Liver (tissue), 9 donors: ENCODE data around the gene USP17L26. TPM values are rescaled to one million over a fixed set of nuclear protein-coding genes. Genes with fewer than 3 reads are reported as not detected.
A peak's percentile ranks its signal among the peaks of the same experiment; 100 is the strongest.
"Not testable (repeated sequence)": the region's sequence is repeated elsewhere in the genome, so short reads cannot be mapped to it uniquely, and the experiment has no call there.

Source experiments
- DNase-seq: peaks from one replicate; pipeline ENCODE4 v3.0.0-alpha.2; 2017; ENCODE audit warnings: low spot score
- H3K27ac ChIP-seq, 2 donors: one replicate each; pipeline ENCODE4 v1.7.0; 2013; ENCODE audit warnings: inconsistent platforms in 2 of 2, low read length in 2 of 2, control low read depth in 1 of 2, low read depth in 1 of 2, mild to moderate bottlenecking in 1 of 2
- H3K27me3 ChIP-seq, 4 donors: one replicate each; pipeline versions ENCODE4 v1.6.1 to v1.7.0; 2013; ENCODE audit warnings: low read length in 3 of 4, inconsistent platforms in 1 of 4, mild to moderate bottlenecking in 1 of 4, moderate library complexity in 1 of 4; ENCODE audit not compliant: control insufficient read depth in 4 of 4, insufficient read depth in 4 of 4
- H3K36me3 ChIP-seq, 4 donors: one replicate each; pipeline versions ENCODE4 v1.6.1 to v1.7.0; 2013; ENCODE audit warnings: low read length in 3 of 4, mild to moderate bottlenecking in 3 of 4, low read depth in 1 of 4, moderate library complexity in 1 of 4; ENCODE audit not compliant: control insufficient read depth in 4 of 4, insufficient read depth in 3 of 4
- H3K4me1 ChIP-seq, 4 donors: one replicate each; pipeline versions ENCODE4 v1.6.1 to v1.7.0; 2013; ENCODE audit warnings: low read length in 3 of 4, mild to moderate bottlenecking in 3 of 4, moderate library complexity in 1 of 4; ENCODE audit not compliant: control insufficient read depth in 4 of 4, insufficient read depth in 4 of 4
- H3K4me3 ChIP-seq, 3 donors: one replicate each; pipeline versions ENCODE4 v1.6.1 to v1.7.0; 2013; ENCODE audit warnings: low read length in 3 of 3, control low read depth in 1 of 3, low read depth in 1 of 3, mild to moderate bottlenecking in 1 of 3
- H3K9ac ChIP-seq, 2 donors: one replicate each; pipeline ENCODE4 v1.7.0; 2013; ENCODE audit warnings: low read length in 2 of 2, mild to moderate bottlenecking in 2 of 2, moderate library complexity in 2 of 2, control low read depth in 1 of 2, low read depth in 1 of 2
- H3K9me3 ChIP-seq, 4 donors: one replicate each; pipeline versions ENCODE4 v1.6.1 to v1.7.0; 2013; ENCODE audit warnings: low read length in 3 of 4; ENCODE audit not compliant: control insufficient read depth in 4 of 4
- CTCF ChIP-seq: fragments of 150-350 bp; IDR thresholded peaks from 2 replicates; pipeline ENCODE4 v1.5.1; 2017; ENCODE audit warnings: improper control_type of control experiment, low read depth, low read length; ENCODE audit not compliant: missing input control
- FOXA1 ChIP-seq: IDR thresholded peaks from 2 replicates; pipeline ENCODE4 v1.6.1; 2016; ENCODE audit warnings: antibody characterized with exemption
- RAD21 ChIP-seq, 2 donors: IDR thresholded peaks; 2 replicates each; pipeline ENCODE4 v1.6.1; 2016; ENCODE audit warnings: antibody characterized with exemption in 2 of 2, mild to moderate bottlenecking in 2 of 2
- RXRA ChIP-seq, 2 donors: IDR thresholded peaks; 2 replicates each; pipeline ENCODE4 v1.6.1; 2017 to 2018; ENCODE audit warnings: antibody characterized with exemption in 2 of 2, mild to moderate bottlenecking in 1 of 2
- YY1 ChIP-seq: IDR thresholded peaks from 2 replicates; pipeline ENCODE4 v1.6.1; 2016; ENCODE audit warnings: antibody characterized with exemption, mild to moderate bottlenecking
- WGBS: extraction: QIAGEN DNeasy Blood & Tissue Kit; methylation state at CpG from one replicate; pipeline ENCODE4 v1.1.7; 2013; 5-methylcytosine and 5-hydroxymethylcytosine counted together
- polyA plus RNA-seq, 2 donors: library from polyadenylated mRNA; stranded (reverse) in 1 of 2; unstranded in 1 of 2; fragments of 200-250 nt in 1 of 2; fragments of >200 nt in 1 of 2; fragmentation: Nextera tagmentation in 1 of 2; extraction: Ambion mirVana in 1 of 2; gene quantifications; one replicate each; pipeline versions ENCODE4 v1.2.1 to v1.2.3, GENCODE V29; 2013 to 2015
- total RNA-seq, 2 donors: library from RNA; depleted of rRNA; stranded (reverse); fragments of >200 nt; gene quantifications; one replicate each; pipeline ENCODE4 v1.2.3, GENCODE V29; 2014
- donor health status: healthy.
- donor health status: healthy.
- donor health status: healthy.
- donor health status: healthy.
- donor health status: healthy.

USP17L26 gene
- total and polyA plus RNA-seq, 4 donors, result not detected

GRCh38 chr4:9353338-9353737 is 18.9 kb downstream of the USP17L26 start, which contains the start of gene USP17L29:
USP17L29 (plus strand) TSS chr4:9353638; CDS start chr4:9353638, 0 bp downstream.
- not testable (repeated sequence) for H3K9me3 ChIP-seq, H3K36me3 ChIP-seq, H3K4me3 ChIP-seq, H3K27ac ChIP-seq, DNase-seq, H3K4me1 ChIP-seq, H3K9ac ChIP-seq, H3K27me3 ChIP-seq
- no CpG with 5 or more reads among the region's 15 CpGs for WGBS

- H3K4me3 ChIP-seq, H3K9me3 ChIP-seq, H3K27me3 ChIP-seq, H3K9ac ChIP-seq, H3K36me3 ChIP-seq, H3K4me1 ChIP-seq, H3K27ac ChIP-seq, DNase-seq: not testable (repeated sequence)
- WGBS, result no CpG with 5 or more reads among the region's 15 CpGs
These were observed 28.4 kb downstream of the USP17L26 start, which contains the start of gene USP17L30 for GRCh38 chr4:9362829-9363228. USP17L30 (plus strand) TSS chr4:9363129; CDS start chr4:9363129, 0 bp downstream.

GRCh38 chr4:9379881-9380280 is 45.4 kb downstream of the USP17L26 start:
- not testable (repeated sequence) for H3K9ac ChIP-seq, H3K27me3 ChIP-seq, H3K27ac ChIP-seq, H3K4me3 ChIP-seq, H3K4me1 ChIP-seq, H3K9me3 ChIP-seq, H3K36me3 ChIP-seq, DNase-seq
- 77% methylated on average over 1 of the region's 1 CpG for WGBS

GRCh38 chr4:9381012-9381534 is 46.6 kb downstream of the USP17L26 start:
- H3K9me3 ChIP-seq, H3K9ac ChIP-seq, H3K27ac ChIP-seq, H3K36me3 ChIP-seq, H3K4me1 ChIP-seq, H3K27me3 ChIP-seq: not testable (repeated sequence)
- peak; percentile 31 for TF ChIP-seq CTCF
- peak; percentile 42 to 66 for TF ChIP-seq RAD21 (IDR thresholded peaks at IDR 0.05)
- peak overlapping the region in 2 of 3 donors; percentile 32 to 39 for H3K4me3 ChIP-seq
- WGBS, result 28% methylated on average over 36 of the region's 36 CpGs
- DNase-seq, result peak; percentile 35

GRCh38 chr4:9384126-9384525 is 49.7 kb downstream of the USP17L26 start:
- Histone ChIP-seq H3K4me1 (peaks cover 0 to 3% (median 1%) of the 10 kb centered on the region in 4 donors), H3K4me3 (no peak overlapping the region), H3K9me3 (no peaks in the 10 kb centered on the region), H3K27me3 (no peaks in the 10 kb centered on the region), H3K36me3 (no peaks in the 10 kb centered on the region), H3K27ac (no peak overlapping the region), H3K9ac (no peak overlapping the region)
- 70% methylated on average over 1 of the region's 1 CpG for WGBS
- DNase-seq, result no peak
- no peak for TF ChIP-seq FOXA1
- no peak for TF ChIP-seq RXRA (IDR thresholded peaks at IDR 0.05)
- TF ChIP-seq YY1, result no peak

Other genes with a start within 250 kb of the USP17L26 start
- gene FAM90A26, start 164.2 kb upstream of the USP17L26 start, total RNA-seq, result not detected
- not detected for gene FAM90A26, start 164.2 kb upstream of the USP17L26 start, polyA plus RNA-seq
- not detected for gene USP17L10, start 124.0 kb upstream of the USP17L26 start, total RNA-seq
- gene USP17L10, start 124.0 kb upstream of the USP17L26 start, polyA plus RNA-seq, result not detected
- gene USP17L11, start 119.3 kb upstream of the USP17L26 start, total RNA-seq, result not detected
- not detected for gene USP17L11, start 119.3 kb upstream of the USP17L26 start, polyA plus RNA-seq
- not detected for gene USP17L12, start 114.5 kb upstream of the USP17L26 start, total RNA-seq
- gene USP17L12, start 114.5 kb upstream of the USP17L26 start, polyA plus RNA-seq, result not detected
- gene USP17L13, start 109.8 kb upstream of the USP17L26 start, total RNA-seq, result not detected
- gene USP17L13, start 109.8 kb upstream of the USP17L26 start, polyA plus RNA-seq, result not detected
- gene USP17L15, start 100.3 kb upstream of the USP17L26 start, total RNA-seq, result not detected
- gene USP17L15, start 100.3 kb upstream of the USP17L26 start, polyA plus RNA-seq, result not detected
- not detected for gene USP17L17, start 90.8 kb upstream of the USP17L26 start, total RNA-seq
- not detected for gene USP17L17, start 90.8 kb upstream of the USP17L26 start, polyA plus RNA-seq
- not detected for gene USP17L18, start 86.0 kb upstream of the USP17L26 start, total RNA-seq
- gene USP17L18, start 86.0 kb upstream of the USP17L26 start, polyA plus RNA-seq, result not detected
- gene USP17L19, start 81.3 kb upstream of the USP17L26 start, total RNA-seq, result not detected
- not detected for gene USP17L19, start 81.3 kb upstream of the USP17L26 start, polyA plus RNA-seq
- gene USP17L20, start 76.5 kb upstream of the USP17L26 start, total RNA-seq, result not detected
- not detected for gene USP17L20, start 76.5 kb upstream of the USP17L26 start, polyA plus RNA-seq
- gene USP17L21, start 71.8 kb upstream of the USP17L26 start, total RNA-seq, result not detected
- not detected for gene USP17L21, start 71.8 kb upstream of the USP17L26 start, polyA plus RNA-seq
- not detected for gene USP17L22, start 67.0 kb upstream of the USP17L26 start, total RNA-seq
- gene USP17L22, start 67.0 kb upstream of the USP17L26 start, polyA plus RNA-seq, result not detected
- gene USP17L24, start 9.5 kb upstream of the USP17L26 start, total RNA-seq, result not detected
- not detected for gene USP17L24, start 9.5 kb upstream of the USP17L26 start, polyA plus RNA-seq
- not detected for gene USP17L25, start 4.7 kb upstream of the USP17L26 start, total RNA-seq
- gene USP17L25, start 4.7 kb upstream of the USP17L26 start, polyA plus RNA-seq, result not detected
- not detected for gene USP17L5, start 4.7 kb downstream of the USP17L26 start, total RNA-seq
- not detected for gene USP17L5, start 4.7 kb downstream of the USP17L26 start, polyA plus RNA-seq
- gene USP17L27, start 9.5 kb downstream of the USP17L26 start, total RNA-seq, result not detected
- gene USP17L27, start 9.5 kb downstream of the USP17L26 start, polyA plus RNA-seq, result not detected
- not detected for gene USP17L28, start 14.2 kb downstream of the USP17L26 start, total RNA-seq
- not detected for gene USP17L28, start 14.2 kb downstream of the USP17L26 start, polyA plus RNA-seq
- gene USP17L29, start 19.0 kb downstream of the USP17L26 start, total RNA-seq, result not detected
- not detected for gene USP17L29, start 19.0 kb downstream of the USP17L26 start, polyA plus RNA-seq
- gene USP17L30, start 28.5 kb downstream of the USP17L26 start, total RNA-seq, result not detected
- not detected for gene USP17L30, start 28.5 kb downstream of the USP17L26 start, polyA plus RNA-seq
- not detected for gene DEFB131A, start 109.8 kb downstream of the USP17L26 start, total RNA-seq
- gene DEFB131A, start 109.8 kb downstream of the USP17L26 start, polyA plus RNA-seq, result not detected